ENCODE results near the gene CC2D1A.

CC2D1A gene

DNA sequence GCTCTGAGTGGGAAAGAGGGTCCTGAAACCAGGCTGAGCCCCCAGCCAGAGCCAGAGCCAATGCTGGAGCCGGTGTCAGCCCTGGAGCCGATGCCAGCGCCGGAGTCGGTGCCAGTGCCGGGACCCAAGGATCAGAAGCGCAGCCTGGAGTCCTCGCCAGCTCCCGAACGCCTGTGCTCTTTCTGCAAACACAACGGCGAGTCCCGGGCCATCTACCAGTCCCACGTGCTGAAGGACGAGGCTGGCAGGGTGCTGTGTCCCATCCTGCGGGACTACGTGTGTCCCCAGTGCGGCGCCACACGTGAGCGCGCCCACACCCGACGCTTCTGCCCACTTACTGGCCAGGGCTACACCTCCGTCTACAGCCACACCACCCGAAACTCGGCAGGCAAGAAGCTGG, 28.7 kb upstream of the CC2D1A start:
- DNase-seq (ENCODE audit: low read depth, low spot score) = no peak

DNA sequence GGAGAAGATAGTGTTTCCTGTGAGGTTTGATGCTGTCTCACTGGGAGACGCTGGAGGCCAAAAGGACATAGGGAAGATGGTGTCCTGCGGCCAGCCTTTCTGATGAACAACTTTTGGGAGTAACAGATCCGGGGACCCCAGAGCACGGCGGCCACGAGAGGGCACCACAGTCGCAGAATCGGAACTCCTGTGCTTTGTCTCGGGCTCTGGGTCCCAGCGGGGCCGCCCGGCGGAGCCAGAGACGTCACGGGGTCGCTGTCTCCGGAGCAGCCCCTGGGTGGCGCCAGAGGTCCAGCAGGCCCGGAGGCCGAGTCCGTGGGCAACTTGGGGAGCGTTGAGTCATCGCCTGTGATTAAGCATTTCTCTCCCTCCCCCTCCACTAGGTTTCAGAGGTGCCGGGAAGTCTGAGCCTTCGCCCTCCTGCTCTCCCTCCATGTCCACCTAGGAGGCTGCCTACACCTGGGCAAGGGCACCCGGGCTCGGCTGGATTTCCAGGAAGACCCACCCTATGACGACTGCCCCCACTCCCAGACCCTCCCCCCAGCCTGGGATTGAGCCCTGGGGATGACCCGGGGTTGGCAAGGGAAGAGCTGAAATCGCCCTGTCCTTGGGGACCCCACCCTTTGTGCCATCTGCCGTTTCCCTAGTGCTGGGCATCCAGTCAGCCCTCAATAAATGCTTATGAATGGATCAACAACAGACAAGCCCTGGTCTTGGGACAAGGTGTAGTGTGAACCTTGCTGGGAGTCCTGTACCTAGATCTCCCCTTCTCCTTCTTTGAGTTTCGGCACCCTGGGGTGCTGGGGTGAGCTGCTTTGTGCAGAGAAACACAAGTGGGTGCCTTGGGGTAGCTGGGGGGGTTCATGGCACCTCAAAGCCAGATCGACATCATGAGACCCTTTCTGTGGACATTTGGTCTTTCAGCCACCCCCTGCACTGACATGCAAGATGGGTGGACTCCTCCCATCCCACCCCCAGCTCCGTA, 25.6 kb upstream of the CC2D1A start:
- peak; percentile 91 for DNase-seq (ENCODE audit: low read depth, low spot score)

DNA sequence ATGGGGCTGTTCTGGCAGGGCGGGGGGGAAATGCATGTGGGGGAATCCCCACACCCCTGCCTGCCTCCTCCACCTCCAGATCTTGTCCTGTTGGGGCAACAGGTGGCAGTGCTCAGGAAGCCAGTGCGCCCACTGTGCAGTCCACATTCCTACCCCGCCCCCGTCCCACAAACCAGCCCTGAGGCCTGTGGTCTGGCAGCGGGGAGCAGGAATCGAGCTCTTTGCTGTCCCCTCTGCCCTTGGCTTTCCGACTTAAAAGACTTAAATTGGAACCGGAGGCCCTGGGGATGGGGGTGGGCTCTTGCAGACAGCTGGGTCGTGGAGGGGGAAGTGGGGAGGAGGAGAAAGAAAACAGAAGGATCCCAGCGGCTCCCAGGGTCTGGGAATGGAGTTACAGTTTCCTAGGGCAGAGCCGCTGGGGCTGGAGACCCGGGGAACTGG, 24.7 kb upstream of the CC2D1A start:
- DNase-seq (ENCODE audit: low read depth, low spot score) = no peak

DNA sequence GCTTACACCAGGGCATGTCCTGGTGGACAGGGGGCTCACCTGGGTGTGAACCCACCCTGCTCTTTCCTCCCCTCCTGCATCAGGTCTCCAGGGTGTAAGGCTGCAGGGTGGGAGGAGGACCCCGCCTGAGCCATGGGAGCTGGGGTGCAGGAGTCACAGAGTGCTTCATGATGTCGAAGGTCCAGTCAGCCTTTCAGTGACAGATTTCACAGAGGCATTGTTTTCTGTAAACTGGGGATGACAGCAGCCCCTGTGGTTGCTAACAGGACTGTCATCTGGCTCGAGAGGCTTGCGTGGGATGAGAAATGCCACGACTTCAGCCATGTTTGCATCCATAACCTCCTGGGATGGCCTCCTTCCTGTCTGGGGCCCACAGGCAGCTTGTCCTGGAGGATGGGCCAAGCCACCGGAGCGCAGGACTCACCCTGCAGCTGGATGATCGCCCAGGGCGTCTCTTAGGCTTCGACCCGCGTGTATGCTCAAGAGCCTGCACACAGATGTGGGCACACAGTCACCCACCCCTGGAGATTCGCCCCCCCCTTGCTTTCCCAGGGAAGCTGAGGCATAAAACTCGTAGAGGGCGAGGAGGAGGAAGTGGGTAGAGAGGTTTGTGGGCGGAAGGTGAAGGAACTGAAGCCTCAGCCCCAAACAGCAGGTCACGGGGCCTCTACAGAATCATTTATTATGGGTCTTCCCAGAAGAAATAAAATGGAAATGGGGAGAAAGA, 24.1 kb upstream of the CC2D1A start:
- DNase-seq (ENCODE audit: low read depth, low spot score) = no peak

DNA sequence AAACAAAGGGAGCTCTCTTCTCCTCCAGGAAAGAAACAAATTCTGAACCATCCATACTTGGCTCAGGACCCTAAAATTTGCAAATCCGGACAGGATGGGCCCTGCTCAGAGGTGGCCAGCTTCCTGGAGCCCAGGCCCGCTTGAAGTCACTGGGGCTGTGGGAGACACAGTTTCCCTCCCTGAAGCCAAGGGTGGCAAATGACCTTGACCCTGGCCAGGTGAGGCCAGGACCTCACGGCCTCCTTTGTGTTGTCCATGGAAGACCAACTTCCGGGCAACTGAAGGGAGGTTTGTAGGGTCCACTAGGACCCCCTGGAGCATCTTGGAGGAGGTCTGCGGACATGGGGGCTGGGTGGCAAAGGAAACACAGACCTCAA, 23.6 kb upstream of the CC2D1A start:
- DNase-seq (ENCODE audit: low read depth, low spot score) = no peak

DNA sequence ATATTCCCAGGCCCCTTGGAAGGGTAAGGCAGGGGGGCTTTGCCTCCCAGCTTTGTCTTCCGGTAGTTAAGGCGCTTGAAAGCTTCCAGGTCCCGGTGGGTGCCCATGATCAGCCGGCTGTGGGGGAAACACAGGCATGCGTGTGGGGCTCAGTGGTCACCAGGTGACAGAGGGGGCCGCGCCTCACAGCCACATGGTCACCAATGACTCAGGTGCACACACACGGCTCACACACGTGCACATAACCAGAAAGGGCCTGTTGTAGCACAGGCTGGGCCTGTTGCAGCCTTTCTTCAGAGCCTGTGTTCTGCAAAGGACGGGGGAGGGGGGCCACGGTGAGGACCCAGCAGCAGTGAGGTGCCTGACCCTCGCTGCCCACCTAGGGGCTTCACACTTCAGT, 23.2 kb upstream of the CC2D1A start:
- DNase-seq (ENCODE audit: low read depth, low spot score) = no peak

DNA sequence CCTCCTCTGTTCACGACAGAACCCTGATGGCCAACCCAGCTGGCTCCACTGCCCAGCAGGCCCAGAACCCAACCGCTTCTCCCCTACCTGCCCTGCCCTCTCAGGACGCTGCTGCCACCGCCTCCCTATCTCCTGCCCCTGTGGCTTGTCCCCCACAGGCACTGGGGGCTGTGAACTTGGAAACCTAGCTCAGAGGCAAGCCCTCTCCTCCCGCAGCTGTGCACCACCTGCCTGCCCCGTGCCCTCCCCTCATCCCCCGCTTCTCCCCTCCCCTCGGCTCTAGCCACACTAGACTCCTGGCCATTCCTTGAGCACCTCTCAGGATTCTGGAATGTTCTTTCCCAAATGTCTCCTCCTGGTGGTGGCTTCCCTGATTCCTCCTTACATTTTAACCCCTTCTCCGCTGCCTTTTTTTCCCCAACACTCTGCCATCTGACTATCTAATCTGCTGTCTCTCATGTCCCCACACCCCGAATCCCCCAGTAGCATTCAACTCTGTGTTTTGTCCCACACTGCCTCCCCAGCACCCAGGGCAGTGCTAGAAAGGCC, 22.4 kb upstream of the CC2D1A start:
- DNase-seq (ENCODE audit: low read depth, low spot score) = no peak

DNA sequence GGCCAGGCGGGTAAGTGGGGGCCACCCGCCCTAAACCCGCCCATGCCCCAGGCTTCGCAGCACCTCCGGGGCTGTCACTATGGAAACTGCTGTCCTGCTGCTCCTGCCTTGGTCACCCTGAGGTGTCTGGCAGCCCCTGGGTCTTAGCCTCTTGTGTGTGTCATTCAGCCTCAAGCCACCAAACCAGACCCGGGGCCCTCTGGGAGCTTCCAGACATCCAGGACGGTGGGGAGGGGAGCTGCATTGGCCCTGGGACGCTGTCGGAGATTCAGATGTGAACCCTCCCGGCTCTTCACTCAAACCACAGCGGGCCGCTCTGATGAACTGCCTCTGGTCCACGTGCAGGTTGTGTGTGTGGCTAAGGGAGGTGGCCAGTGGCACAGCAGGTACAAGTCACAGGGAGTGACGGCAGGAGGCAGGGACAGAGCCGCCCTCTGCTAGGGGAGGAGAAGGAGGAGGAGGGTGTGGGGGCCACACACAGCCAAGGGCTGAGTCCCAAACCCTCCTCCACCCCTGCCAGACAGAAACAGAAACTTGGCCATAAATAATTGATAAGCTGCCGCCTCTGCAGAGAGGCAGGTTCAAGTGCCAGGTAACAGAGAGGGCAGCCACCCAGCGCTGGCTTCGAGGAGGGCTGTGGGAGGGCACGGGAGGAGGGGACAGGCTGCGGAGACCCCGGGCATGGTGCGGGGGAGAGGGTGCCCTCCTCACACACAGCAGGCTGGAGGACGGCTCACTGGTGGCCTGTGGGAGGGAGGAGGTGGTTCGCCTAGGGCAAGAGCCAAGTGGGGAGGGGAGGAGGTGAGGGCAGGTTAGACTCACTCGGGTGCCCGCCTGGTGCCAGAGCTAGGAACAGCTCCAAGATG, 21.0 kb upstream of the CC2D1A start:
- DNase-seq (ENCODE audit: low read depth, low spot score) = no peak

DNA sequence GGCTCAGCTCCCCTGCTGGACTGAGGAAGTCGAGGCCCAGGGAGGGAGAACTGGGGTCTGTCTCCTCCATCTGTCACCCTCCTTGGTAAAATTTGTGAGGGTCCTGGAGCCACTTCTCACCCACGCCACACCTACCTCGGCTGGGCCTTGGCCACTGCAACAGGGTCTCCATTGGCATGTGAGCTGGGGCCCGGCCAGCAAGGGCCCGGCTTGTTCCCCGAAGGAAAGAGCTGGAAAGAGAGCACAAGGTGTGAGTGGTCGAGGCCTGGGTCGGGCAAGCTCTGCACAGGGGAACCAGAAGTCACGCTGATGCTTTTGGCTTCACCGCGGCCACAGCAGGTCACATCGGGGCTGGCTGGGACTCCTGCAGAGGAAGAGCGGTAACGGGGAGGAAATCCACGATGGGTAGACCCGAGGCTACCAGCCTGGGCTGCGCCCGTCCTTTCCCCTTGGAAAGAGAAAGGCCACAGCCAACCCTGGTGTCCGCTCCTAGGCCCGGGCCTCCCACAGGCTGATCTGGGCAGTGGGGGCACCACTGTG, 20.1 kb upstream of the CC2D1A start:
- no peak for DNase-seq (ENCODE audit: low read depth, low spot score)

DNA sequence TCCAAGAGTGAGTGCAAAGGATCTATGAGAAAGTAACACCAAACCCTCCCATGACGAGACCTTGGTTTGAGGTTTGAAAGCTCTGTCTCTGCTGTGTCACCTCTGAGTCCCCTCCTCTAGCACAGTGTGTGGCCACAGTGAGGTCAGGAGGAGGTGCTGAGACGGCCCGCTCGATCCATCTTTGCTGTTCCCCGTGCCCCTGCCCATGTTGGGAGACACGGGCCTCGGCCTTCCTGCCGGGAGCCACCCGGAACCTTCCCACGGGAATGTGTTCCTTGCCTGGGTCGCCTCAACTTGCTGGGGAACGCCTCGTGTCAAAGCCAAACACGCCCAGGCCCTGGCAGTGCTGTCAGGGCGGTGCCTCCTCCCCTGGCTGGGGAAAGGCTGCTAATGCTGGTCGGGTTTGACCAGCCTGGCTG, 19.0 kb upstream of the CC2D1A start:
- DNase-seq (ENCODE audit: low read depth, low spot score) = no peak

DNA sequence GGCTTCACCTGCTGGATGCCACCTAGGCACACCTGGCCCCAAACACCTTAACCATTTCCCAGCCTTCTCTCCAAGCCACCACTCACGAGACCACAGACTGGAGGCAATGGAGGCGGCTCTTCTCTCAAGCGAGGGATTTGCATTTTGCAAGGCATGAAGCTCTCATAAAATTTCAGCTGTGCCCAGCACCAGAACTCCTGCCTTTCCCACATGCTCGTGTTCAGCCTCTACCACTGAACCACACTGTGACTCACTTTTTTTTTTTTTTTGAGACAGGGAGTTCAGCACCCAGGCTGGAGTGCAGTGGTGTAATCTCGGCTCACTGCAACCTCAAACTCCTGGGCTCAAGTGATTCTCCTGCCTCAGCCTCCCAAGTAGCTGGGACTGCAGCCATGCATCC, 18.5 kb upstream of the CC2D1A start:
- no peak for DNase-seq (ENCODE audit: low read depth, low spot score)

DNA sequence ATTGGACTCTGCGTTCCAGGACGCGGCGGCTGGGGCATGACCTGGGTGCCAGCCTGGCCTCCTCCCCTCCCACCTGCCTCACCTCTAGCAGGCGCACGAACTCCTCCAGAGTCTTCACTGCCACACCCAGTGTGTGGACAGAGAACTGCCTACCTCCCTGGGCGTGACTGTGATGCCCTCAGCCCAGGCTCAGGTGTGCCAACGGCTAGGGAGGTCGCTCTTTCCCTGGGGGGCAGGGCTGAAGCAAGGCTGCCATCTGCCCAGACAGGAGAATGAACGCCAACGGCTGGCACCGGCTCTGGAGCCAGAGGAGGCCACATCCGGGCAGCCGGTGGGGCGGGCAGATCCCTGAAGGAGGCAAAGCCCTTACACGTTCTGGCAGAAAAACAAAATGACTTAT, 17.7 kb upstream of the CC2D1A start:
- DNase-seq (ENCODE audit: low read depth, low spot score) = no peak

DNA sequence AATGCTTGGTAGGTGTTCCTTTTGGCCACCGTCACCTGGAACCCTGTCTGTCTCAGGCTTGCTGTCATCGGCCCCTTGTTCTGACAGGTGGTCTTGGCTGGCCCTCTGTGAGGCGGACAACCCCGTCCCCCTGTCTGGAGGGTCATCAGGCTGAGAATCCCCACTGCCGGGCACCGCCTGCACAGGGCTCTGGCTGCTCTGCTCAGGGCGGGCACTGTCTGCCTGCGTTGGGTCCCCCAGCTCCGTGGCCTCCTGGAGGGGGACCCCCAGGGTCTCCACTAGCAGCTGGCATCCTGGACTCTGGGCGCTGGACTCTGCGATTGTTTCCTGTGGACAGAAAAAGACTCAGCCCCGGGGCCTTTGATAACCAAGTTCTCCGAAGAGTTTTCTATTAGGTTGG, 15.9 kb upstream of the CC2D1A start:
- no peak for DNase-seq (ENCODE audit: low read depth, low spot score)

DNA sequence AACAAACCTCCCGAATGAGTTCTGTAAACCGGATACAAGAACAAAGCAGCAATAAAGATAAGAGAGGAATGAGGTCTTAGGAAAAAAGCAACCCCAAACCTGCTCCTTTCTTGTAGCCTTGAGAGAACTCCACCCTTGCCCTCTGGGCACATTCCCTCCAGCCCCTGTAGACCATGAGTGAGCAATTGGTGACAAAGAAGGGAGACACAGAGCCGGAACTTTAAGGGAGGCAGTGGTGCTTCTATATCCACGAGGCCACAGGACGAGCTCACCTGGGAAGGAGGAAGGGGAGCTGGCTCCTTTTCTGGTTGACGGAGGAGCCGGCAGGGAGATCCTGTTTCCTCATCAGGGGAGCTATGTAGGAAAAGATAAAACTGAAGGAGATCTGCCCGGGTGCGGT, 13.1 kb upstream of the CC2D1A start:
- DNase-seq (ENCODE audit: low read depth, low spot score) = no peak

DNA sequence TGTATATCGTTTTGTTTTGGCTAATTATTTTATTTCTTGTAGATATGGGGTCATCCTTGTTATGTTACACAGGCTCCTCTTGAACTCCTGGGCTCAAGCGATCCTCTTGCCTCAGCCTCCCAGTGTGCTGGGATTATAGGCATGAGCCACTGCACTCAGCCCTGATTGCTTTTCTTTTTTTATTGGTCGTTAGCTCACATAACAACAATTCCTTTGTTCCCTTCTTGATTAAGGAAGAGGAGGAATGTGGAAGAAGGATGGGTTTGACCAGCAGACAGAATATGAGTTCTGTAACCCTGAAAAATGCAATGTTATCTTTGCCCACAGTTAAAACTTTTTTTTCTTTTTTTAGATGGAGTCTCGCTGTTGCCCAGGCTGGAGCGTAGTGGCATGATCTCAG, 11.4 kb upstream of the CC2D1A start:
- DNase-seq (ENCODE audit: low read depth, low spot score) = no peak

DNA sequence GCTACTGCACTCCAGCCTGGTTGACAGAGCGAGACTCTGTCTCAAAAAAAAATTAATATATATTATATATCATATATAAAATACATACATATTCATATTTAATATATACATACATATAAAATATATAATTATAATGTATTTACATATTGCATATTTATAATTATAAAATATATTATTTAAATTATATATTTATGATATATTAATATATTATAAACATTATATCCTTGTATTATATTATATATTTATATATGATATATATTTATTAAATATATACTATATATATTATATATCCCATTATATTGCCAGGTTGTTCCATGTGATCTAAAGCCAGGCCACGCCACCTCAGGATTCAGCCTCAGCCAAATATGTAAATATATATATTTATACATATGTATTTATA, 9.8 kb upstream of the CC2D1A start:
- no peak for DNase-seq (ENCODE audit: low read depth, low spot score)

DNA sequence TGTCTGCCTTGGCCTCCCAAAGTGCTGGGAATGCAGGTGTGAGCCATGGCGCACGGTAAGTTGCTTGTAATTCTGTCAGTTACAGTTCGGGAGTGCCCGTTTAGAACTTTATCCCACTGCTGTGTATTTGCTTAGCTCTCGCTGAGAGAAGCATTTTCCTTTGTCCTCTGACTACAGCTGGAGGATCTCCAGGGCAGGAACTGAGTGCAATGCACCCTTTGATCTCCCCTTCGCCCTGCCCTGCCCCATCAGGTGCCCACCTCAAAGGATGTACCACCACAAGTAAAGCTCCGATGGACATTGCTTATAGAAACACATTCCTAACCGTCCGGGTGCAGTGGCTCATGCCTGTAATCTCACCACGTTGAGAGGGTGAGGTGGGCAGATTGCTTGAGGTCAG, 6.6 kb upstream of the CC2D1A start:
- no peak for DNase-seq (ENCODE audit: low read depth, low spot score)

DNA sequence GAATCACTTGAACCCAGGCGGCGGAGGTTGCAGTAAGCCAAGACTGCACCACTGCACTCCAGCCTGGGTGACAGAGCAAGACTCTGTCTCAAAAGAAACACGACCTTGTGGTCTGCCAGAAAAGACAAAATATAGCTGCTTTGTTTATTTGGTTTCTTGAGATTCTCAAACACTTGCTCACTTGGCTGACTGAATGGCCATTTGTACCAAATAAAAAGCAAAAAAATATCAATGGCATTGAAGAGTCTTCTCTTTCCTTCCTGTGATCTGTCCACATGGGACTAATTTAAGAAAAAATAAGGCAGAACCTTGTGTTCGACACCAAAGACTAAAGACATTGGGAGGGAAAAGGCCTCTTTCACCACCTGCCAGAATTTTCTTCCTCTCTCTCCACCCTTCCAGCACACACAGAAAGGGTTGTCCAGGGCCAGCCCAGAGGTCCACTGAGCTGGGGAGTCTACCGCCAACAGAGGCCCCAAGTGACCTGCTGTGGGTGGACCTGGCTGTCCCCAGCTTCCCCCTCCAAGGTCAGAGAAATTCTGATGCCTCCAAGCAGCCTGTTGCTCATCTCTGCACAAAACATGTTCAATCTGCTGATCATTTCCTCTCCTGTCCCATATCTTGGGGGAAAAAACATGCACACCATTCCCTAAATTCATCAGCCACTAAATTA, 6.0 kb upstream of the CC2D1A start:
- no peak for DNase-seq (ENCODE audit: low read depth, low spot score)

DNA sequence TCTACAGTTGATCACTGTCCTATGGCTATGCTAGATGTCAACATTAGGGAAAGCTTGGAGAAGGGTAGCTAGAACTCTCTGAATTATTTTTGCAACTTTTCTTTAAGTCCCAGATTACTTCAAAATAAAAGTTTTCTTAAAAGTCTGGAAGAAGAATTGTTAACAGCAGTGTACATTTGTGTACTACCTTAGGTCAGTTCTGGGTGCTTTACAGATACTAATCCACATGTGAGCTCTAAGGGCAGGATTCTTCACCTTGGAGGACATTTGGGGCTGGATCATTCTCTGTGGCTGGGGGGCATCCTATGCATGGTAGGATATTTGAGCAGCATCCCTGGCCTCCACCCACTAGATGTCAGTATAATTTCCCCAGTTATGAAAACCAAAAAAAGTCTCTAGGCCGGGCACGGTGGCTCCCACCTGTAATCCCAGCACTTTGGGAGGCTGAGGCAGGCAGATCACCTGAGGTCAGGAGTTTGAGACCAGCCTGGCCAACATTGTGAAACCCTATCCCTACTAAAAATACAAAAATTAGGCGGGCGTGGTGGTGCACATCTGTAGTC, 2.9 kb upstream of the CC2D1A start:
- no peak for DNase-seq (ENCODE audit: low read depth, low spot score)

DNA sequence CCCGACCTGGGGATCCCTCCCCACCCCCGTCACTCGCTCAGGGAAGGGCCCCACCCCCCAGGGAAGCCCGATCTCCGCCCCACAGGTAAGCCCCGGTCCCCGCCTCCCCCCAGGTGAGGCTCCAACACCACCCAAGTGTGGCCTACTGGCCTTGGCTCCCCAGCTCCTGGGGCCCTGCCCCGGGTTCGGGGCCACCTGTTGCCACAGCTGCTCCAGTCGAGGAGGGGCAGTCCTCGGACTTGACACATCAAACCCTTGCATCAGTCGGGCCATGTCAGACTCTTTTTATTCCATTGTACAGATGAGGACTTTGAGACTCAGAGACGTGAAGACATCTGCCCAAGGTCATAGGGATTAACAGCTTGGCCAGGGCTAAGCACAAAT, 512 bp downstream of the CC2D1A start:
- no peak for DNase-seq (ENCODE audit: low read depth, low spot score)

DNA sequence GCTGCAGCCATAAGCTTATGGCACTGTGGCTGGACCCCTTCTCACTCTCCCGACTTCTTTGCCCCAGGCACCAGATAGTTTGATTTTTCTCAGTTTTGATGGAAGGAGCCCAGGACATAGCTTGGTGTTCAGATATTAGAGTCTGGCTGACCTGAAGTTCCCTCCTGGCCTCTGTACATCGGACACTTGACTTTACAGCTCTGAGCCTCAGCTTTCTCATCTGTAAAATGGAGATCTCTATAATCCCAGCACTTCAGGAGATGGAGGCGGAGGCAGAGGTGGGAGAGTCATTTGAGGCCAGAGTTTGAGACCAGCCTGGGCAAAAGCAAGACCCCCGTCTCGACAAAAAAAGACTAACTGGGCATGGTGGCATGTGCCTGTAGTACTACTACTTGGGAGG, 909 bp downstream of the CC2D1A start:
- DNase-seq (ENCODE audit: low read depth, low spot score) = no peak
